Measurements from ENCODE around the gene DGCR6L.
"Not testable (repeated sequence)": the region's sequence is repeated elsewhere in the genome, so short reads cannot be mapped to it uniquely, and the experiment has no call there.

DGCR6L gene

DNA sequence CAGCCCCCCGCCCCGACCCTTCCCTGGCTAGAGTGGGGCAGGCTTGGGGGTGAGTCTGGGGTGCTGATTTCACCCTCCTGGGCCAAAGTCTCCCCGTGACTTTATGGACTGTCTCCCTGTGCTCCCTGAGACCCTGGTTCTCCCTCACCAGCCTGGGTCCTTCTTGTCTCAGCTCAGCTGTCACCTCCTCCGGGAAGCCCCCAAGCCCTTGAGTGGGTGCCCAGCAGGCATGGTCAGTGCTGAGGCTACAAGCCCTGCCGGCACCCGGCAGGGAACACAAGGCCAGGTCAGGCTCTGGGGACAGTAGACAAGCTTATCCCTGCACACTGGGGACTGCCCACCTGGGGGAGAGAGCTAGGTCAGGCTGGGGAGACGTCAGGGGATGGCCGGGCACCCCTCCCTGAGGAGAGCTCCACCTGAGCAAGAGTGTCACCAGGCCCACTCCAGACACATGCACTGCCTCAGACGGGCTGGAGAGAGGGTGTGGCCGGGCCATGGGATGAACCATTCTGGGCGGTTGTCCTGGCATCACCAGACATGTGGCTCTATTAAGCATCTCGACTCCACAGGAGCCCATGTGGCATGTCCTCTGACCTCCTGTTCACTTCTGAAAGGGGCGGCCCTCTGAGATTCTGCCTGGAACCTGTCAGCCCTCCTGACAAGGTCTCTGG is 29.1 kb downstream of the DGCR6L start:
- no peaks in the 10 kb centered on the region for H3K27me3 ChIP-seq (ENCODE audit: control insufficient read depth, insufficient read depth, low read length, poor library complexity, severe bottlenecking)
- H3K4me1 ChIP-seq (ENCODE audit: control insufficient read depth, insufficient read depth, low read length): no peaks in the 10 kb centered on the region
- H3K36me3 ChIP-seq (ENCODE audit: control insufficient read depth, insufficient read depth, low read length): no peaks in the 10 kb centered on the region
- no peak overlapping the region for H3K27ac ChIP-seq (ENCODE audit: insufficient read depth, low read depth, low read length, poor library complexity, severe bottlenecking)
- WGBS, 2 experiments: 92 to 94% methylated on average over 13 of the region's 13 CpGs
- H3K4me3 ChIP-seq (ENCODE audit: insufficient read depth, low read depth, low read length): no peak overlapping the region
- no peaks in the 10 kb centered on the region for H3K9me3 ChIP-seq (ENCODE audit: control insufficient read depth, low read length)

DNA sequence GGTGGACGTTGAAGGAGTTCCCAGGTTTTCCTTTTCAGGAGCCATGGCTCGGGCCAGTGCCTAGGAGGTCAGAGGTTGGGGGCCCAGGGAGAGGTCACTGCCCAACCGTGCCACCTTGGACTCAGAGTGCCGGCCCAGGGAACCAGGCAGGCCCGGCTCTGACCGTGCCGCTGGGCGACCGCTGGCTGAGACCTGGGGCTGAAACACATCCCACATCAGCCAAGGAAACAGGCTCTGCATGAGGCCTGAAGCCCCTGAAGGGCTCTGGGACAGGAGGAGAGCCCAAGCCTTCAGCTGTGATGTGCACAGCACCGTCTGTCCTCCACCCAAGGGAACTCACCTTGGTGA is 29.8 kb downstream of the DGCR6L start:
- 93 to 94% methylated on average over 10 of the region's 10 CpGs for WGBS, 2 experiments
- Histone ChIP-seq H3K36me3 (ENCODE audit: control insufficient read depth, insufficient read depth, low read length) (no peaks in the 10 kb centered on the region), H3K9me3 (ENCODE audit: control insufficient read depth, low read length) (no peaks in the 10 kb centered on the region), H3K27me3 (ENCODE audit: control insufficient read depth, insufficient read depth, low read length, poor library complexity, severe bottlenecking) (no peaks in the 10 kb centered on the region), H3K4me1 (ENCODE audit: control insufficient read depth, insufficient read depth, low read length) (no peaks in the 10 kb centered on the region), H3K4me3 (ENCODE audit: insufficient read depth, low read depth, low read length) (no peak overlapping the region), H3K27ac (ENCODE audit: insufficient read depth, low read depth, low read length, poor library complexity, severe bottlenecking) (no peak overlapping the region)

DNA sequence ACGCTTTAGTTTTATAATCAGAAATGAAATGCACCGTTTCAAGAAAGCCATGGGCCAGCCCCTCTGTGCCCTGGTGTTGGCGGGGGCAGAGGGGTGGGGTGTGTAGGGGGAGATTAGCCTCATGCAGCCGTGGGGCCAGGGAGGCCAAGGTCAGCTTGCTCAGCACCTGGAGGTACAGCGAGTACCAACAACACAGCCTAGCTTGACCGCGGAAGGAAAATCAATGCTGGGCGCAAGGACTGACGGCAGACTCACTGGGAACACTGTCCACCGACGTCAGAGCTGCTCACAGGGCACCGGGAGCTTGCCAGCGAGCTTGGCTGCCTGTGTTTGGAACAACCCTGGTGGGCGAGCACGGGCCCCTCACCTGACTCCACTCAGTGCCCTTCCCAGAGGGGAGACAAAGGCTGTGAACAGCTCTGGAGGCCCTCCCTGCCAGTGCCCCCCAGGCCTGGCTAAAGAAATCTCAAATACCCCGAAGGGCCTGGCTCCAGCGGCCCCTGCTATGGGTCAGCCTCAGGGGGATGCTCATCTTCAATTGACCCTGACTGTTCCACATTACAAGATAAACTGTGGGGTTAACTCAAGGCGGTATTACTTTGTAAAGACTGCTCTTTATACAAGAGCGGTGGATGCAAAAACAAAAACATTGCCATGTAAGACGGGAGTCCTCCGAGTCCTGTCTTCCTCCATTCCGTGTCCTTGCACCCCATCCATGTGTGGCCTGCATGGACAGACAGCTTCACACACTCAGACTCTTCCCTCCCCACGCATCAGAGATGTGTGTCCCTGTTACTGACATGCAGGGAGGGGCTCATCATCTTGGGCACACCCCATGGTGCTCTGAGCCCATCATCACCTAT is 30.4 kb downstream of the DGCR6L start:
- H3K4me1 ChIP-seq (ENCODE audit: control insufficient read depth, insufficient read depth, low read length); H3K36me3 ChIP-seq (ENCODE audit: control insufficient read depth, insufficient read depth, low read length): not testable (repeated sequence)
- whole genome bisulfite sequencing, 2 experiments: 89 to 91% methylated on average over 21 to 22 of the region's 23 CpGs

DNA sequence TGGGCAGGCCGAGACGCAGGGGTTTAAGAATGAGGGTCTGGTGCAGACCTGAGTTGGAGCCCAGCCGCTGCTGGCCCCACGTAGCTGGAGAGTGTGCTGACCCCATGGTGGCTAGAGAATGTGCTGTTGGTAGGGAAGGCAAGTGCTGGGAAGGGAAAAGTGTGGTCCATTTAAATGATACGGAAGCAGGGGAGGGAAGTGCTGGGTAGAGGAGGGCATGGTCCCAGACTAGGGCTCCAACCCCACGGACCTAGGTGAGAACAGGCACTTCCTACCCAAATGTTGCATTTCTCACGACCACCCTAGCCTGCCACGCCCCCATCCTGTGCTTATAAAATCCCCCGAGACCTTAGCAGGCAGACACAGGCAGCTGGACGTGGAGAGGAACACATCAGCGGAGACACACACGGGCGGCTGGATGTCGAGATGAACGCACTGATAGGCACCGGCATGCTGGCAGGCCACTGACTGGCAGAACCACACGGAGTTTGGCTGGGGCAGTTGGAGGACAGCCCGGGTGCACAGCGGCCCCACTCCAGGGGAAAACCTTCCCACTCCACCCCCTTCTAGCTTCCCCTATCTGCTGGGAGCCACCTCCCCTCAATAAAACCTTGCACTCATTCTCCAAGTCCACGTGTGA is 33.0 kb downstream of the DGCR6L start:
- H3K9me3 ChIP-seq (ENCODE audit: control insufficient read depth, low read length); H3K4me3 ChIP-seq (ENCODE audit: insufficient read depth, low read depth, low read length): not testable (repeated sequence)
- WGBS, 2 experiments: 86 to 89% methylated on average over 15 to 17 of the region's 20 CpGs

More for the DNA sequence above, 30.4 kb downstream of the DGCR6L start:
- not testable (repeated sequence) for H3K9me3 ChIP-seq (ENCODE audit: control insufficient read depth, low read length); H3K4me3 ChIP-seq (ENCODE audit: insufficient read depth, low read depth, low read length); H3K27me3 ChIP-seq (ENCODE audit: control insufficient read depth, insufficient read depth, low read length, poor library complexity, severe bottlenecking); H3K27ac ChIP-seq (ENCODE audit: insufficient read depth, low read depth, low read length, poor library complexity, severe bottlenecking)

DNA sequence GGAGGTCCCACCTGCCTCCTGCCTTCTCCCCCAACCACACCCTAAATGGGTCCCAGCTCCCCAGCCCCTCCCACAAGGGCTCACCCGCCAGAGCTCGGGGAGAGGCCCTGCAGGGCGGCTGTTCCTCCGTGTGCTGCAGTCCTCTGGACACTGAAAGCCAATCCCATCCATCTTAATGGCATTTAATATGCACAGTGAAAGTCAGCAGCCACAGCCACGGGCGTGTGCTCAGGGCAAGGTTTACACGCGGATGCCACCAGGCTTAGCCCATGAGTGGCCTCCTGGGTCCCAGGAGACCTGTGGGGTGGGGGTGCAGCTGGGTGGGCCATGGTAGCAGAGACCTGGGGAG is 33.6 kb downstream of the DGCR6L start:
- 71 to 72% methylated on average over 8 of the region's 8 CpGs for WGBS, 2 experiments
- H3K27me3 ChIP-seq (ENCODE audit: control insufficient read depth, insufficient read depth, low read length, poor library complexity, severe bottlenecking); H3K9me3 ChIP-seq (ENCODE audit: control insufficient read depth, low read length); H3K27ac ChIP-seq (ENCODE audit: insufficient read depth, low read depth, low read length, poor library complexity, severe bottlenecking); H3K4me3 ChIP-seq (ENCODE audit: insufficient read depth, low read depth, low read length); H3K36me3 ChIP-seq (ENCODE audit: control insufficient read depth, insufficient read depth, low read length): not testable (repeated sequence)
- H3K4me1 ChIP-seq (ENCODE audit: control insufficient read depth, insufficient read depth, low read length): peaks cover 19% of the 10 kb centered on the region

More for the DNA sequence above, 33.0 kb downstream of the DGCR6L start:
- H3K4me1 ChIP-seq (ENCODE audit: control insufficient read depth, insufficient read depth, low read length): peaks cover 13% of the 10 kb centered on the region
- not testable (repeated sequence) for H3K27me3 ChIP-seq (ENCODE audit: control insufficient read depth, insufficient read depth, low read length, poor library complexity, severe bottlenecking); H3K36me3 ChIP-seq (ENCODE audit: control insufficient read depth, insufficient read depth, low read length); H3K27ac ChIP-seq (ENCODE audit: insufficient read depth, low read depth, low read length, poor library complexity, severe bottlenecking)

- H3K27ac ChIP-seq (ENCODE audit: insufficient read depth, low read depth, low read length, poor library complexity, severe bottlenecking); H3K4me3 ChIP-seq (ENCODE audit: insufficient read depth, low read depth, low read length); H3K36me3 ChIP-seq (ENCODE audit: control insufficient read depth, insufficient read depth, low read length); H3K27me3 ChIP-seq (ENCODE audit: control insufficient read depth, insufficient read depth, low read length, poor library complexity, severe bottlenecking); H3K9me3 ChIP-seq (ENCODE audit: control insufficient read depth, low read length): not testable (repeated sequence)
- peaks cover 19% of the 10 kb centered on the region for H3K4me1 ChIP-seq (ENCODE audit: control insufficient read depth, insufficient read depth, low read length)
- 40 to 41% methylated on average over 11 of the region's 12 CpGs for WGBS, 2 experiments
Observed at GRCh38 chr22:20285473-20286311, 34.2 kb downstream of the DGCR6L start.

GRCh38 chr22:20284471-20285086 is 35.3 kb downstream of the DGCR6L start:
- Histone ChIP-seq H3K27me3 (ENCODE audit: control insufficient read depth, insufficient read depth, low read length, poor library complexity, severe bottlenecking) (no peaks in the 10 kb centered on the region), H3K9me3 (ENCODE audit: control insufficient read depth, low read length) (no peaks in the 10 kb centered on the region), H3K36me3 (ENCODE audit: control insufficient read depth, insufficient read depth, low read length) (no peaks in the 10 kb centered on the region), H3K4me1 (ENCODE audit: control insufficient read depth, insufficient read depth, low read length) (peaks cover 19% of the 10 kb centered on the region), H3K27ac (ENCODE audit: insufficient read depth, low read depth, low read length, poor library complexity, severe bottlenecking) (no peak overlapping the region), H3K4me3 (ENCODE audit: insufficient read depth, low read depth, low read length) (no peak overlapping the region)
- WGBS, 2 experiments: 90 to 93% methylated on average over 13 of the region's 13 CpGs

DNA sequence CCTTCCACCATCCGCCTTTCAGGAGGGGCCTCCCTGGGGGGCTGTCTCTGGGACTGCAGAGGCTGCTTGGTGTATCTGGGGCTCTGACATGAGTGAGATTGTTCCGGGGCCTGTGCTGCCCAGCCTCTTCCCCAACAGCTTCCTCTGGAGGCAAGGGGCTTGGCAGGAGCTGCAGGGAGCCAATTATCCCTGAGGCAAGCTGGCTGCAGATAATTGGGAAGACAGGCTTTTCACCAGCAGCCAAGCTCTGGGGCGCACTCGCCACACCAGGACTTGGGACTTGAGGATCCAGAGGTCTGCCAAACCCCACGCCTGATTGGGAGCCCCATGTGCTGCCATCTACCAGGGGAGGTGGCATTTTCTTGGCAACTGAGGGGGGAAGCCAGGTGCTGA is 36.2 kb downstream of the DGCR6L start:
- Histone ChIP-seq H3K27ac (ENCODE audit: insufficient read depth, low read depth, low read length, poor library complexity, severe bottlenecking) (no peak overlapping the region), H3K4me3 (ENCODE audit: insufficient read depth, low read depth, low read length) (no peak overlapping the region), H3K9me3 (ENCODE audit: control insufficient read depth, low read length) (no peaks in the 10 kb centered on the region), H3K27me3 (ENCODE audit: control insufficient read depth, insufficient read depth, low read length, poor library complexity, severe bottlenecking) (no peaks in the 10 kb centered on the region), H3K36me3 (ENCODE audit: control insufficient read depth, insufficient read depth, low read length) (no peaks in the 10 kb centered on the region), H3K4me1 (ENCODE audit: control insufficient read depth, insufficient read depth, low read length) (peaks cover 19% of the 10 kb centered on the region)
- 70 to 78% methylated on average over 5 of the region's 5 CpGs for WGBS, 2 experiments

GRCh38 chr22:20282901-20283673 is 36.8 kb downstream of the DGCR6L start:
- Histone ChIP-seq H3K9me3 (ENCODE audit: control insufficient read depth, low read length) (no peaks in the 10 kb centered on the region), H3K27me3 (ENCODE audit: control insufficient read depth, insufficient read depth, low read length, poor library complexity, severe bottlenecking) (no peaks in the 10 kb centered on the region), H3K36me3 (ENCODE audit: control insufficient read depth, insufficient read depth, low read length) (no peaks in the 10 kb centered on the region), H3K4me3 (ENCODE audit: insufficient read depth, low read depth, low read length) (no peak overlapping the region), H3K27ac (ENCODE audit: insufficient read depth, low read depth, low read length, poor library complexity, severe bottlenecking) (no peak overlapping the region), H3K4me1 (ENCODE audit: control insufficient read depth, insufficient read depth, low read length) (peaks cover 19% of the 10 kb centered on the region)
- WGBS, 2 experiments: 84 to 85% methylated on average over 15 of the region's 15 CpGs
